ENCODE data around the gene OVAAL.
"Not testable (repeated sequence)": the region's sequence is repeated elsewhere in the genome, so short reads cannot be mapped to it uniquely, and the experiment has no call there.

The OVAAL gene

DNA sequence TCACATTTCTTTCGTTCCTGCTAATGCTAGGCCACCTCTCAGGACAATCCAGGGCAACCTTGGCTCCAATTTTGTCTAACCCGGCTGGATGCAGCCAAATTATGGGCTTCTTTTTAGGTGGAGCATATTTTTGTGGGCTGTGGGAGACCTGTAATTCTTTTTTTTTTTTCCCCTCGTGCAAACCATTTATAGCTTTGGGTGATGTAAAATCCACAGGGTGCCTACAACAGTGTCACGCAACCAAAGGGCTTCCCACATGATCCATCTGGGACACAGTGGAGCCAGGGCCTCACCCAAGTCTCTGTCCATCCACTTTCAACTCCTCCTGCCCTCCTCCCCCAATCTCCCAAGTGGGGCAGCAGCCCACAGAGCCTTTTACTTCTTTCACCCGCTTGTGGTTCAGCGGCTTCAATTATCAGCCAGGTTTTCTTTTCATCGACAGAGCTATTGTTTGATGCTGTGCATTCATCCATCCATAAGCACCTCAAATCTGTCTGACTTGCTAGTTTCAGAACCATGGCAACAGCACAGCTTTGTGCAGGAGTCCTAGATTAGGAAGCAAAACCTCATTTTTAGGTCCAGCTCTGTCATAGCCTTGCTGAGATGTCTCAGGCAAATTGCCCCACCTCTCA lies 10.0 kb upstream of the OVAAL start:
- Histone ChIP-seq H3K9me3 (ENCODE audit: control insufficient read depth, insufficient read depth, low read length) (no peaks in the 10 kb centered on the region), H3K4me1 (ENCODE audit: control insufficient read depth, low read length) (no peaks in the 10 kb centered on the region)

DNA sequence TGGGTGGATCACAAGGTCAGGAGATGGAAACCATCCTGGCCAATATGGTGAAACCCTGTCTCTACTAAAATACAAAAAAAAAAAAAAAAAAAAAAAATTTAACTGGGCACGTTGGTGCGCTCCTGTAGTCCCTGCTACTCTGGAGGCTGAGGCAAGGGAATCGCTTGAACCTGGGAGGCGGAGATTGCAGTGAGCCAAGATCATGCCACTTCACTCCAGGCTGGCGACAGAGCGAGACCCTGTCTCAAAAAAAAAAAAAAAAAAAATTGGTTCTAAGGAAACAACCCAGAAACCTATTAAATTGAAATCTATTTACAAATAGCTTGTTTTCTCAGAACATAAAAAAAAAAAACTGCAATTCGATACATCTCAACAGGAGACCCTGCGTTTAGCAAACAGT lies 9.0 kb upstream of the OVAAL start:
- not testable (repeated sequence) for H3K4me2 ChIP-seq (ENCODE audit: low read length); H3K27ac ChIP-seq (ENCODE audit: low read depth, low read length); H3F3A ChIP-seq (ENCODE audit: control insufficient read depth, insufficient read depth); H3K27me3 ChIP-seq (ENCODE audit: control insufficient read depth, low read length); H4K20me1 ChIP-seq (ENCODE audit: control insufficient read depth, insufficient read depth, low read depth, low read length); H3K79me2 ChIP-seq (ENCODE audit: control insufficient read depth, low read length); H3K9me2 ChIP-seq (replicated peaks; ENCODE audit: control insufficient read depth, low read length); H3K4me3 ChIP-seq (ENCODE audit: low read length); H3K4me1 ChIP-seq (ENCODE audit: control insufficient read depth, low read length); H3K9me3 ChIP-seq (ENCODE audit: control insufficient read depth, insufficient read depth, low read length); H3K36me3 ChIP-seq (ENCODE audit: control insufficient read depth, low read length)

More for the DNA sequence above, 10.0 kb upstream of the OVAAL start:
- H4K20me1 ChIP-seq (ENCODE audit: control insufficient read depth, insufficient read depth, low read depth, low read length): no peaks in the 10 kb centered on the region
- no peaks in the 10 kb centered on the region for H3K36me3 ChIP-seq (ENCODE audit: control insufficient read depth, low read length)
- peaks cover 5% of the 10 kb centered on the region; the same call in 1 of the 2 replicates for H3K27me3 ChIP-seq (ENCODE audit: control insufficient read depth, low read length)
- no peaks in the 10 kb centered on the region for H3F3A ChIP-seq (ENCODE audit: control insufficient read depth, insufficient read depth)
- H3K79me2 ChIP-seq (ENCODE audit: control insufficient read depth, low read length): no peaks in the 10 kb centered on the region
- TF ChIP-seq EZH2phosphoT487 (IDR thresholded peaks at IDR 0.05; ENCODE audit: borderline replicate concordance, low read length): no peak
- TF ChIP-seq, protein P1, sequence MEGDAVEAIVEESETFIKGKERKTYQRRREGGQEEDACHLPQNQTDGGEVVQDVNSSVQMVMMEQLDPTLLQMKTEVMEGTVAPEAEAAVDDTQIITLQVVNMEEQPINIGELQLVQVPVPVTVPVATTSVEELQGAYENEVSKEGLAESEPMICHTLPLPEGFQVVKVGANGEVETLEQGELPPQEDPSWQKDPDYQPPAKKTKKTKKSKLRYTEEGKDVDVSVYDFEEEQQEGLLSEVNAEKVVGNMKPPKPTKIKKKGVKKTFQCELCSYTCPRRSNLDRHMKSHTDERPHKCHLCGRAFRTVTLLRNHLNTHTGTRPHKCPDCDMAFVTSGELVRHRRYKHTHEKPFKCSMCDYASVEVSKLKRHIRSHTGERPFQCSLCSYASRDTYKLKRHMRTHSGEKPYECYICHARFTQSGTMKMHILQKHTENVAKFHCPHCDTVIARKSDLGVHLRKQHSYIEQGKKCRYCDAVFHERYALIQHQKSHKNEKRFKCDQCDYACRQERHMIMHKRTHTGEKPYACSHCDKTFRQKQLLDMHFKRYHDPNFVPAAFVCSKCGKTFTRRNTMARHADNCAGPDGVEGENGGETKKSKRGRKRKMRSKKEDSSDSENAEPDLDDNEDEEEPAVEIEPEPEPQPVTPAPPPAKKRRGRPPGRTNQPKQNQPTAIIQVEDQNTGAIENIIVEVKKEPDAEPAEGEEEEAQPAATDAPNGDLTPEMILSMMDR (IDR thresholded peaks at IDR 0.05; ENCODE audit: low read depth, low read length, poor library complexity, severe bottlenecking): no peak
- no peak overlapping the region for H3K4me3 ChIP-seq (ENCODE audit: low read length)
- no peaks in the 10 kb centered on the region for H3K9me2 ChIP-seq (replicated peaks; ENCODE audit: control insufficient read depth, low read length)
- H3K27ac ChIP-seq (ENCODE audit: low read depth, low read length): no peak overlapping the region
- no peak overlapping the region for H3K4me2 ChIP-seq (ENCODE audit: low read length)

DNA sequence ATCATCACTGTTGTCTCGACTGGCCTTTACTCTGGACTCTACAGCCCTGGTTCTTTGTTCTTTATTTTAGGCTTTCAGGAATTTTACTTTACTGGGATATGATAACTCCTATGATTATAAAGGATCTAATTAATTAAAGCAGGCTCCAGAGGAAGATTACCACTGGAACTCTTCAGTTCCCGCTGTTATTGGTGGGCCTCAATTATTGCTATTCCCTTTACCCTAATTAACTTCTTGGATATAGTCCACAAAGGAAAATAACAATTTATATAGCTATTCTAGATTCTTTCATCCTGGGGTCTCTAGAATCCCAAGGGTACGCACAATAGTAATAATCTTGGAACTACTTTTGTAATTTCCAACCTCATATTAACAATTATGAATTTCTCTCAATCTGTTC lies 8.5 kb upstream of the OVAAL start:
- H3K9me2 ChIP-seq (replicated peaks; ENCODE audit: control insufficient read depth, low read length): no peaks in the 10 kb centered on the region
- H4K20me1 ChIP-seq (ENCODE audit: control insufficient read depth, insufficient read depth, low read depth, low read length): no peaks in the 10 kb centered on the region
- no peaks in the 10 kb centered on the region for H3F3A ChIP-seq (ENCODE audit: control insufficient read depth, insufficient read depth)
- H3K4me1 ChIP-seq (ENCODE audit: control insufficient read depth, low read length): no peaks in the 10 kb centered on the region
- H3K79me2 ChIP-seq (ENCODE audit: control insufficient read depth, low read length): no peaks in the 10 kb centered on the region
- peaks cover 8% of the 10 kb centered on the region; the same call in 1 of the 2 replicates for H3K27me3 ChIP-seq (ENCODE audit: control insufficient read depth, low read length)
- no peak overlapping the region for H3K27ac ChIP-seq (ENCODE audit: low read depth, low read length)
- H3K9me3 ChIP-seq (ENCODE audit: control insufficient read depth, insufficient read depth, low read length): no peaks in the 10 kb centered on the region
- no peak overlapping the region for H3K4me3 ChIP-seq (ENCODE audit: low read length)
- no peak overlapping the region for H3K4me2 ChIP-seq (ENCODE audit: low read length)
- no peaks in the 10 kb centered on the region for H3K36me3 ChIP-seq (ENCODE audit: control insufficient read depth, low read length)
- TF ChIP-seq EZH2phosphoT487 (IDR thresholded peaks at IDR 0.05; ENCODE audit: borderline replicate concordance, low read length): no peak
- TF ChIP-seq, protein P1 (IDR thresholded peaks at IDR 0.05; ENCODE audit: low read depth, low read length, poor library complexity, severe bottlenecking): no peak

DNA sequence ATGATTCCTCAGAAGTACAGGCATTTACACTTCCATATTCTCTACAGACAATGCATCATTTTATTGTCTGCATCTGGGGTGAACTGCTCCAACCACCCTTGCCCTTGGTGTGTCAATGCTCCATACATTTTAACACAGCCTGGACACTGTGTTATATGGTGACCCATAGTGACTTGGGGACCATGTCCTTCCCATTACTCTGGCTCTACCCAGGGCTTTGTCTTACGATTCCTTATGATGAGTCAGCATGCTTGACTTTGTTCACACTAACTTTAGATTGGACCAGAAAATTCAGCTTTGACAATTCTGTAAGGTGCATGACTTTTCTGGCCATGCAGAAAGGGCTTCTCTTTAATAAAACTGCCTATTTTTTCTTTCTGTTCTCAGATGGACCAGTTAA lies 6.8 kb upstream of the OVAAL start:
- H3K27ac ChIP-seq (ENCODE audit: low read depth, low read length): no peak overlapping the region
- H3K79me2 ChIP-seq (ENCODE audit: control insufficient read depth, low read length): no peaks in the 10 kb centered on the region
- H3K4me2 ChIP-seq (ENCODE audit: low read length): no peak overlapping the region
- no peaks in the 10 kb centered on the region for H3K9me3 ChIP-seq (ENCODE audit: control insufficient read depth, insufficient read depth, low read length)
- no peaks in the 10 kb centered on the region for H3K9me2 ChIP-seq (replicated peaks; ENCODE audit: control insufficient read depth, low read length)
- no peaks in the 10 kb centered on the region for H3K4me1 ChIP-seq (ENCODE audit: control insufficient read depth, low read length)
- TF ChIP-seq, protein P1 (IDR thresholded peaks at IDR 0.05; ENCODE audit: low read depth, low read length, poor library complexity, severe bottlenecking): no peak
- no peak for TF ChIP-seq EZH2phosphoT487 (IDR thresholded peaks at IDR 0.05; ENCODE audit: borderline replicate concordance, low read length)
- no peaks in the 10 kb centered on the region for H4K20me1 ChIP-seq (ENCODE audit: control insufficient read depth, insufficient read depth, low read depth, low read length)
- H3K4me3 ChIP-seq (ENCODE audit: low read length): no peak overlapping the region
- H3F3A ChIP-seq (ENCODE audit: control insufficient read depth, insufficient read depth): no peaks in the 10 kb centered on the region
- H3K36me3 ChIP-seq (ENCODE audit: control insufficient read depth, low read length): no peaks in the 10 kb centered on the region
- peaks cover 17% of the 10 kb centered on the region; the same call in 1 of the 2 replicates for H3K27me3 ChIP-seq (ENCODE audit: control insufficient read depth, low read length)

DNA sequence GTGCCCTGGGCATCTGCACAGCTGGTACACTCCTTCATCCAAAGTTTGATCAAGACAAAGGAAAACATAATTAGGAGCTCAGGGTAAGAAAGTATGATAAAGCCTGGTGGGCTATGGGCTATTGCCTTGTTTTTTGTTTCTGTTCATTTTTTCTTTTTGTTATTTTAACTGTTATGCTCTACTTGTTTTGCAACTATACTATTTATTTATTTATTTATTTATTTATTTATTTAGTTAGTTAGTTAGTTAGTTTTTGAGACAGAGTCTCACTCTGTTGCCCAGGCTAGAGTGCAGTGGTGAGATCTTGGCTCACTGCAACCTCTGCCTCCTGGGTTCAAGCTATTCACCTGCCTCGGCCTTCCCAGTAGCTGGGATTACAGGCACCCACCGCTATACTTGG lies 5.7 kb upstream of the OVAAL start:
- H3K4me3 ChIP-seq (ENCODE audit: low read length); H3K27ac ChIP-seq (ENCODE audit: low read depth, low read length); H3K4me2 ChIP-seq (ENCODE audit: low read length); H3K9me3 ChIP-seq (ENCODE audit: control insufficient read depth, insufficient read depth, low read length); H3F3A ChIP-seq (ENCODE audit: control insufficient read depth, insufficient read depth); H3K79me2 ChIP-seq (ENCODE audit: control insufficient read depth, low read length); H3K9me2 ChIP-seq (replicated peaks; ENCODE audit: control insufficient read depth, low read length); H3K36me3 ChIP-seq (ENCODE audit: control insufficient read depth, low read length); H3K4me1 ChIP-seq (ENCODE audit: control insufficient read depth, low read length); H4K20me1 ChIP-seq (ENCODE audit: control insufficient read depth, insufficient read depth, low read depth, low read length): not testable (repeated sequence)
- peaks cover 19% of the 10 kb centered on the region; the same call in 1 of the 2 replicates for H3K27me3 ChIP-seq (ENCODE audit: control insufficient read depth, low read length)

All from DOHH2 (cell line).